HG03378 (cell line): ENCODE data around the gene AFAP1L1.

ENCODE experiments used
- ATAC-seq: cut with Tn5 transposase; IDR thresholded peaks from one replicate; pipeline ENCODE4 v1.9.1; 2021; ENCODE audit warnings: mild to moderate bottlenecking, moderate library complexity; ENCODE audit not compliant: unreplicated experiment

AFAP1L1 gene

GRCh38 chr5:149310947-149311658 lies 39.4 kb downstream of the AFAP1L1 start:
- no peak for ATAC-seq

GRCh38 chr5:149313151-149313841 lies 41.6 kb downstream of the AFAP1L1 start:
- ATAC-seq, result no peak

- ATAC-seq, result no peak
Observed at GRCh38 chr5:149314571-149315111, 43.0 kb downstream of the AFAP1L1 start.

GRCh38 chr5:149315753-149316152 lies 44.1 kb downstream of the AFAP1L1 start:
- no peak for ATAC-seq

GRCh38 chr5:149317281-149318048 lies 45.8 kb downstream of the AFAP1L1 start:
- peak; percentile 81 for ATAC-seq

- ATAC-seq, result no peak
Observed at GRCh38 chr5:149319174-149319573, 47.5 kb downstream of the AFAP1L1 start.

GRCh38 chr5:149320791-149321330 lies 49.2 kb downstream of the AFAP1L1 start:
- ATAC-seq, result no peak

- no peak for ATAC-seq
Observed at GRCh38 chr5:149322518-149322917, 50.9 kb downstream of the AFAP1L1 start.

- ATAC-seq, result no peak
Observed at GRCh38 chr5:149323210-149323609, 51.6 kb downstream of the AFAP1L1 start.

GRCh38 chr5:149323621-149324205 lies 52.1 kb downstream of the AFAP1L1 start:
- no peak for ATAC-seq

- ATAC-seq, result no peak
Observed at GRCh38 chr5:149324641-149325040, 53.0 kb downstream of the AFAP1L1 start.

GRCh38 chr5:149325166-149325735 lies 53.6 kb downstream of the AFAP1L1 start:
- ATAC-seq, result no peak

GRCh38 chr5:149325894-149326293 lies 54.2 kb downstream of the AFAP1L1 start:
- no peak for ATAC-seq

GRCh38 chr5:149326611-149327010 lies 55.0 kb downstream of the AFAP1L1 start:
- ATAC-seq, result no peak

GRCh38 chr5:149328177-149328576 lies 56.5 kb downstream of the AFAP1L1 start:
- no peak for ATAC-seq

GRCh38 chr5:149333711-149334443 lies 62.2 kb downstream of the AFAP1L1 start:
- no peak for ATAC-seq

- no peak for ATAC-seq
Observed at GRCh38 chr5:149337736-149338135, 66.1 kb downstream of the AFAP1L1 start.

GRCh38 chr5:149338364-149338763 lies 66.7 kb downstream of the AFAP1L1 start:
- ATAC-seq, result no peak

GRCh38 chr5:149340920-149341319 lies 69.3 kb downstream of the AFAP1L1 start:
- no peak for ATAC-seq

GRCh38 chr5:149341876-149342275 lies 70.2 kb downstream of the AFAP1L1 start:
- ATAC-seq, result no peak
